Bronchial epithelial cell (primary cell): Measurements from ENCODE around the gene NDFIP2. TPM values are rescaled to one million over a fixed set of nuclear protein-coding genes. Genes with fewer than 3 reads are reported as not detected.

ENCODE experiments used
- DNase-seq: peaks from one replicate; pipeline ENCODE4 v3.0.0-alpha.2; 2010; ENCODE audit warnings: low read depth
- FAIRE-seq: peaks from 2 replicates; lab custom pipeline; 2011; peaks lifted over from hg19 to GRCh38; lab: Jason Lieb, UNC
- H3K27me3 ChIP-seq: 2 replicates; pipeline ENCODE4 v1.5.1; 2011; ENCODE audit warnings: low read length; ENCODE audit not compliant: control insufficient read depth, insufficient read depth
- H3K36me3 ChIP-seq: 2 replicates; pipeline ENCODE4 v1.5.1; 2011; ENCODE audit warnings: low read length; ENCODE audit not compliant: control insufficient read depth, insufficient read depth
- H3K4me3 ChIP-seq: 2 replicates; pipeline ENCODE4 v1.5.1; 2011; ENCODE audit warnings: mild to moderate bottlenecking, low read depth, low read length, control low read depth
- CTCF ChIP-seq: IDR thresholded peaks from 2 replicates; pipeline ENCODE4 v1.5.1; 2011; ENCODE audit warnings: mild to moderate bottlenecking, moderate library complexity, low read length, control low read depth, inconsistent platforms; ENCODE audit not compliant: insufficient read depth, severe bottlenecking
- total RNA-seq: library from RNA; depleted of rRNA; stranded (reverse); fragments of >200 nt; gene quantifications from 2 replicates; pipeline ENCODE4 v1.2.1, GENCODE V29; 2014

Gene NDFIP2
- total RNA-seq, 1 donor from 2014 or later: 80.0 TPM

GRCh38 chr13:79529817-79530216 lies 48.9 kb downstream of the NDFIP2 start:
- H3K36me3 ChIP-seq: peaks cover 1% of the 10 kb centered on the region
- DNase-seq: no peak

GRCh38 chr13:79530270-79530669 lies 49.3 kb downstream of the NDFIP2 start:
- FAIRE-seq: no peak
- no peak for DNase-seq
- H3K27me3 ChIP-seq: no peaks in the 10 kb centered on the region
- TF ChIP-seq CTCF: no peak
- peaks cover 1% of the 10 kb centered on the region for H3K36me3 ChIP-seq
- no peak overlapping the region for H3K4me3 ChIP-seq

More at GRCh38 chr13:79529817-79530216, 48.9 kb downstream of the NDFIP2 start:
- TF ChIP-seq CTCF: no peak
- Histone ChIP-seq H3K4me3 (no peak overlapping the region), H3K27me3 (no peaks in the 10 kb centered on the region)
- FAIRE-seq: no peak

GRCh38 chr13:79531542-79532254 lies 50.7 kb downstream of the NDFIP2 start:
- no peaks in the 10 kb centered on the region for H3K27me3 ChIP-seq
- H3K36me3 ChIP-seq: peaks cover 1% of the 10 kb centered on the region
- FAIRE-seq: no peak
- H3K4me3 ChIP-seq: no peak overlapping the region
- no peak for DNase-seq
- TF ChIP-seq CTCF: no peak

GRCh38 chr13:79532576-79532975 lies 51.6 kb downstream of the NDFIP2 start:
- DNase-seq: no peak
- FAIRE-seq: no peak
- H3K4me3 ChIP-seq: no peak overlapping the region
- H3K36me3 ChIP-seq: no peaks in the 10 kb centered on the region
- no peaks in the 10 kb centered on the region for H3K27me3 ChIP-seq
- TF ChIP-seq CTCF: no peak

- no peak for TF ChIP-seq CTCF
- no peaks in the 10 kb centered on the region for H3K27me3 ChIP-seq
- H3K36me3 ChIP-seq: peaks cover 3% of the 10 kb centered on the region
- H3K4me3 ChIP-seq: no peak overlapping the region
- DNase-seq (no peak), FAIRE-seq (no peak)
Observed at GRCh38 chr13:79533781-79534400, 52.9 kb downstream of the NDFIP2 start.
